Middle frontal gyrus (tissue), 1 donor: ENCODE data around the gene TEX48.

Experiments
- DNase-seq: peaks from one replicate; pipeline ENCODE4 v3.0.0-alpha.2; 2015; ENCODE audit warnings: low spot score; ENCODE audit errors: extremely low spot score

Gene TEX48

GRCh38 chr9:114694146-114694545 is 12.2 kb upstream of the TEX48 start:
- no peak for DNase-seq

GRCh38 chr9:114693248-114693855 is 11.4 kb upstream of the TEX48 start:
- no peak for DNase-seq

GRCh38 chr9:114691956-114692295 is 9.9 kb upstream of the TEX48 start:
- DNase-seq: no peak

- DNase-seq: no peak
Observed at GRCh38 chr9:114691046-114691955, 9.3 kb upstream of the TEX48 start.

DNA sequence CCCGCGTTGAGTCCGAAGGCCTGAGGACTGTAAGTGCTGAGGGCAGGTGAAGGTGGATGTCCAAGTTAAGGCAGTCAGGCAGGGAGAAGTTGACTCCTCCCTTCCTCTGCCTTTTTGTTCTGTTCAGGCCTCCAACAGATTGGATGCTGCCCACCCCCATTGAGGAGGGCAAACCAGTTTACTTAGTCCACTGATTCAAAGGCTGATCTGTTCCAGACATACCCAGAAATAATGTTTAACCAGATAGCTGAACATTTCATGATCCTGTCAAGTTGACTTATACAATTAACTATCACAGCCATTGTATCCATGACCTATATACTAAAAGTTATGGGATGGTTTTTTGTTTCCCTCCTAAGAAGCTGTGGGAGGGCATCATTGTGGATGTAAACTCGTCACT is 8.3 kb upstream of the TEX48 start:
- DNase-seq: no peak

DNA sequence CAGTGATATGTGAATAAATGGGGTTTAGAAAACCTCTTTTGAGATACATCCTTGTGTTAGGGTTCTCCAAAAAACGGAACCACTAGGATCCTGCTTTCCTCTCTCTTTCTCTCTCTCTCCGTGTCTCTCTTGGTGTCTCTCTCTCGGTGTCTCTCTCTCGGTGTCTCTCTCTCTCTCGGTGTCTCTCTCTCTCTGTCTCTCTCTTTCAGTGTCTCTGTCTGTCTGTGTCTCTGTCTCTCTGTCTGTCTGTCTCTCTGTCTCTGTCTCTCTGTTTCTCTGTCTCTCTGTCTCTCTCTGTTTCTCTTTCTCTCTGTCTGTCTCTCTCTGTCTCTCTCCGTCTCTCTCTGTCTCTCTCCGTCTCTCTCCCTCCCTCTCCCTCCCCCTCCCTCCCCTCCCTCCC is 7.8 kb upstream of the TEX48 start:
- DNase-seq: no peak

DNA sequence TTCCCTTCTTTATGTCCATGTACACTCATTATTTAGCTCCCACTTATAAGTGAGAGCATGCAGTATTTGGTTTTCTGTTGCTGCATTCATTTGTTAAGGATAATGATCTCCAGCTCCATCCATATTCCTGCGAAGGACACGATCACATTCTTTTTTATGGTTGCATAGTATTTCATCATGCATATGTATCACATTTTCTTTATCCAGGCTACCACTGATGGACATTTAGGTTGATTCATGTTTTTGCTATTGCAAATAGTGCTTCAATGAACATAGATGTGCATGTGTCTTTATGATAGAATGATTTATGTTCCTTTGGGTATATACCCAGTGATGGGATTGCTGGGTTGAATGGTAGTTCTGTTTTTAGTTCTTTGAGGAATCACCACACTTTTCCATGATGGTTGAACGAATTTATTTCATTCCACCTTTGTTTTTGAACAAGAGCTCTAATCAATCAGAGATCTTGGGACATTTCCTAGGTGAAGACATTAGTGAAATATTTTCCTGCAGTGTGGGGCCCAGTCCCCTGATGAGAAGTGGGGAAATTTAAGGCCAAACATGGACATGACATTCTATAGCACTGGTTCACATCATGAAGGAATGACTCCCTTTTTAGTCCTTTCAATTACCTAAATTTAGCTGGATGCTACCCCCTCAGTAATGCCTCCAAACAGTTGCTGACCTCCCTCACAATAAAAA is 7.1 kb upstream of the TEX48 start:
- DNase-seq: no peak

DNA sequence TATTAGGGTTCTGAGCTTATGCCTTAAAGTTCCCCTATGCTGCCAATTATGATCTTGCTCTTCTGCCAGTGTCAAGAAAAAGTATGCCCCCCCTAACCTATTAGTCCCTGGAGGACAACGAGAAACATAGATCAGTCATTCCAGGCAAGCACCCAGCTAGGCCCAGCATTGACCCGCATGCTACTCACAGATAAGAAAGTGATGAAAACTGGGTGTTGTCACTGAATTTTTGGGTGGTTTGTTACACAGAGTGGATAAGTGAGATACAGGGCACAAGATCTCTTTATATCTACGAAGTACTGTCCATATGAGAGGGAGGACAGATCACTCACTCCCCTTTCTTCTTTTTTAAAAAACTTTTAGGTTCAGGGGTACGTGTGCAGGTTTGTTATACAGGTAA is 6.4 kb upstream of the TEX48 start:
- DNase-seq: no peak

GRCh38 chr9:114687034-114687433 is 5.0 kb upstream of the TEX48 start:
- DNase-seq: no peak

GRCh38 chr9:114685951-114686350 is 4.0 kb upstream of the TEX48 start:
- DNase-seq: no peak

DNA sequence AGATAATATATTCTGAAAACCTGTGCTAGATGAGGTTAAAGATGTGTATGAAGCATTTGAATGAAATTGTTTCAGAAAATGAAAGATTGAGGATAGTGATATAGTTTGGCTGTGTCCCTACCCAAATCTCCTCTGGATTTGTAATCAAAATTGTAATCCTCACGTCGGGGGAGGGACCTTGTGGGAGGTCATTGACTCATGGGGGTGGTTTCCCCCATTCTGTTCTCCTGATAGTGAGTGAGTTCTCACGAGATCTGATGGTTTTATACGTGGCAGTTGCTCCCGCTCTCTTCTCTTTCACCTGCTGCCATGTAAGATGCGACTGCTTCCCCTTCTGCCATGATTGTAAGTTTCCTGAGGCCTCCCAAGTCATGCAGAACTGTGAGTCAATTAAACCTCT is 2.0 kb upstream of the TEX48 start:
- DNase-seq: no peak

- DNase-seq: no peak
Observed at GRCh38 chr9:114682846-114683245, 854 bp upstream of the TEX48 start.

DNA sequence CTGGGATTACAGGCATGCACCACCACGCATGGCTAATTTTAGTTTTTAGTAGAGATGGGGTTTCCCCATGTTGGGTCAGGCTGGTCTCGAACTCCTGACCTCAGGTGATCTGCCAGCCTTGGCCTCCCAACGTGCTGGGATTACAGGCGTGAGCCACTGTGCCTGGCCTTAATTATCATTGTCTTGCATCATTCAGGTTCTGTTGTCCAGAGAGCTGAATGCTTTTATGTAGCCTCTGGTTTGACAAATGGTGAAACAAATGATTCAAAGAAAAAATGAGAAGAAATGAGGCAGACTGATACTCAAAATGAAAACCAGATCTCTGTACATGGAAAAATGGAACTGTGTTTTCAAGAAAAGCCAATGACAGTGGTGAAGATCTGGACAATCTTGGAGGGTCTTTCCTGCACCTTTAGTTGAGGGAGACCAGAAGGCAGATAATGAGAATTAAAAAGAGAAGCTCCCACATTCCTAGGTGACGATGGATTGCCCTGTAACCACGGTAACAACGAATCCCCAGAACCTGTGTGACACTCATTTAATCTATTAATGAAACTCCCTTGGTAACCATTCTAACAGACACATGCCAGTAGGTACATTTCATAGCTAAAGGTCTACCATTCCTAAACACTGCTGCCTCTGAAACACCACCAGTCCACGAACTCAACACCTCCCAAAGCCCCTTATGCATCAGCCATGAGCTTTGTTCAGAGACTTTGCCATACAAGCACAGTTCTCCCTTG is 1.6 kb downstream of the TEX48 start:
- DNase-seq: no peak

DNA sequence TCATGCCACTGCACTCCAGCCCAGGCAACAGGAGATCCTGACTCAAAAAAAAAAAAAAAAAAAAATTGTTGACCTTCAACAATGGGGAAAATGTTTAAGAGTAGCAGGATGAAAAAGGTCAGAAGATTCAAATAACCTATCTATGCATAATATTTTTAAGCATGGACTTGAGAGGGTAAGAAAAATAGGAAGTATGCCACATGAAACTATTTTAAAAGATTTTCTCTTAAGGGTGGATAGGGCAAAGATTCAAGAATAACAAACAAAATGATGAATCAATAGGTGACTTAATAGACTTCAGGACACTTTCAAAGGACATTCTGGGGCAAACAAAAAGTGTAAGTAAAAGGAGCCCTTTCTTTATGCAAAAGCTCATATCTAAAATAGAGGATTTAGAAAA is 3.2 kb downstream of the TEX48 start:
- no peak for DNase-seq

- DNase-seq: no peak
Observed at GRCh38 chr9:114678130-114678529, 3.9 kb downstream of the TEX48 start.

DNA sequence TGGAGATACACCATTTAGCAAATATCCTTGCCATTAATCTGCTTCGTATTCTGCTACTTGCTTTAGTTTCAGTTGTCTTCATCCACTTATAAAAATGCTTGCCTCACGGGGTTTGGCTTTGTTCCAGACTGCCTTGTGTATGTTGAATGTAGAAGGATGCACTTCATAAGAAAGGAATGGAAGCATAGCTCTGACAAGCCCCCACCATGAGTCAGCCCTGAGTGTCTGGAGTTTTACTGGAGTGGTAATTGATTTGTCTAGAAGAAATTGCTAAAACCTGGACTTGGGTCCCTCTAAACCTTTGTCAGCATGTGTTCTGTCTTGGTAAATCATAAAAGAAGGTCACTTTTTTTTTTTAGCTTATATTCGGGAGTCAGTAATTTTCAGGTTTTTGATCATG is 4.6 kb downstream of the TEX48 start:
- DNase-seq: no peak

GRCh38 chr9:114676901-114677300 is 5.1 kb downstream of the TEX48 start:
- no peak for DNase-seq

DNA sequence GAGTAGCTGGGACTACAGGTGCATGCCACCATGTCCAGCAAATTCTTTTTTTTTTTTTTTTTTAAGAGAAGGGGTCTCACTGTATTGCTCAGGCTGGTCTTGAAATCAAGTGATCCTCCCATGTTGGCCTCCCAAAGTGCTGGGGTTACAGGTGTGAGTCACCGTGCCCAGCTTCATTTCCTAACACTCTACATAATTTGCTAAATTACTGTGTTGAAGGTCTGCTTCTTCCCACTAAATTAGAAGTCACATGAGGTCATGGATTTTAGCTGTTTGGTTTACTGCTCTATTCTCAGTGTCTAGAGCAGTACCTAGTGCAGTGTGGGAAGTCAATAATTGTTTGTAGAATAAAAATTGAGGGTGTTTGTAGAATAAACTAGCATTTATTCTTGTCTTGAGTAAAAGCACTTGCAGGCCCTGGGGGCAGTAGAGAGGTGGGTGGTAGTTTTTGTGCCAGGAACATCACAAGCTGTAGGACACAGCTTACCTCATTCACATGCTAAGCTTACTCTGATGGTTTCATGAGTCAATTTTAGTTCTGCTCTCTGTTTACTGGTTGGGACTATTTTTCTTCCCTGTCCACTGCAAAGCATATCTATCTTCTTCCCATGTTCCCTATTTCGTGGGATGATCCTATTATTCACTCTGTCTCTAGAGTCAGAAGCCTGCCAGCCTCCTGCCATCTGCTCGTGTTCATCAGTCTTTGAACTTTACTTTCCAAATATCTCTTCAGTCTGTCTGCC is 7.0 kb downstream of the TEX48 start:
- no peak for DNase-seq

GRCh38 chr9:114674076-114674797 is 7.8 kb downstream of the TEX48 start:
- DNase-seq: no peak

DNA sequence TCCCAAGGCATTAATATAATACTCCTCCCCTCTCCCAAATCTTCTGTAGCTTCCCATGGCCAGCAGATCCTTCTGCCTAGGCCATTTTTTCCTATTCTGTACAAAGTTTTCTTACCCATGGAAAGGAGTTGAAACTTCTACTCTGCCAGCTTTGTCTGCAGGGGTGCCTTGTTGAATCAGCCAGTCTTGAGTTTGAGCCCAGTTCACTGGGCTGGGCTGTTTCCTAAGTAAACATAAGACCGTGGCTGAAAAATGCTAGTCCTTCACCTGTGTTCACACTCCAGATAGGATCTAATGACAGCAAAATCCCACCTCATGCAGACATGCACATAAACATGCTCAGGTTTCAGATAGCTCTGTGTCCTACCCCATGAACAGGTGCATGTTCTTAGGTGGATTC is 10.4 kb downstream of the TEX48 start:
- no peak for DNase-seq
